ENCODE data around the gene SF1. TPM values are rescaled to one million over a fixed set of nuclear protein-coding genes. Genes with fewer than 3 reads are reported as not detected.

SF1 gene
- total RNA-seq, 1 donor: 114 TPM

DNA sequence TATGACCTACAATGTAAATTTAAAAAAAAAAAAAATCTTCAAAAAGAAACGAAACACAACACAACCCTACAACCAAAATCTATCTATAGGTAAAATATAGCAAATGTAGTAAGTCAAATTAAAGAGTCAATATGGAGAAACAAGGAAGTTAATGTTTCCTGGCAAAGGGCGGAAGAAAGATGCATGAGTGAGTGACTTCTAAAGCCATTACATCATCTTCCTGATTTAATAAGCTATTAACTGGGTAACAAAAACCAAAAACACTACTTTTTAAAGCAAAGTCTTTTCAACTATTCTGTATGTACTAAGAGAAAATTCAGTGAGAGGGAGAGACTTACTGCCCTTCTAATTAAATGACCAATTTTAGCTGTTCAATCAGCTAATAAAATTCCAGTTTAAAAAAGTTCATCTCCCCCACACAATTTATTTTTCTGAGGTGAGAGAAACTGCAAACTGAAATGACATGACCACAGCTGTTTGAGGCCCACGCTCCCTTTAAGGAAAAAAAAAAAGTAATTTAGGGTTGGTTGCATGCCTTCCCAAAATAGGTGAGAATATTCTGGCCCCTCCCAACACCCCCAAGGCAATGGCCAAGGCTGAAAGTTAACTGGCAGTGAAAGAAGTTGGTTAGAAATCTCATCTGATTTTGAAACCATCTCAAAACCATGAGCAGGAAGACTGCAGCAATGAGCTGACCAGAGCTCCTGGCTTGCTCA, 5.9 kb downstream of the SF1 start:
- Histone ChIP-seq H2AFZ (ENCODE audit: low read length) (no peak overlapping the region), H3K36me3 (ENCODE audit: insufficient read depth, low read length) (peaks cover 95% of the 10 kb centered on the region), H3K4me2 (ENCODE audit: insufficient read depth, low read length) (no peak overlapping the region), H3K9me3 (ENCODE audit: low read depth, low read length) (no peaks in the 10 kb centered on the region), H3K4me1 (ENCODE audit: insufficient read depth, low read length) (peaks cover 12% of the 10 kb centered on the region), H4K20me1 (ENCODE audit: insufficient read depth, low read length) (peaks cover 82% of the 10 kb centered on the region), H3K79me2 (ENCODE audit: insufficient read depth, low read length) (peaks cover 90% of the 10 kb centered on the region), H3K27me3 (ENCODE audit: insufficient read depth, low read length) (no peaks in the 10 kb centered on the region), H3K27ac (ENCODE audit: low read depth, low read length) (no peak overlapping the region), H3K4me3 (ENCODE audit: insufficient read depth, low read length) (no peak overlapping the region)
- peak; percentile 11 for DNase-seq (ENCODE audit: insufficient read length, low spot score, missing footprints)
- no peak for TF ChIP-seq CTCF (IDR thresholded peaks at IDR 0.05; ENCODE audit: extremely low read depth, low read depth, low read length)

GRCh38 chr11:64771861-64772260, 6.5 kb downstream of the SF1 start:
- no peak overlapping the region for H2AFZ ChIP-seq (ENCODE audit: low read length)
- peaks cover 82% of the 10 kb centered on the region for H4K20me1 ChIP-seq (ENCODE audit: insufficient read depth, low read length)
- peaks cover 100% of the 10 kb centered on the region for H3K36me3 ChIP-seq (ENCODE audit: insufficient read depth, low read length)
- no peak for TF ChIP-seq CTCF (IDR thresholded peaks at IDR 0.05; ENCODE audit: extremely low read depth, low read depth, low read length)
- no peaks in the 10 kb centered on the region for H3K27me3 ChIP-seq (ENCODE audit: insufficient read depth, low read length)
- no peak overlapping the region for H3K4me3 ChIP-seq (ENCODE audit: insufficient read depth, low read length)
- H3K4me1 ChIP-seq (ENCODE audit: insufficient read depth, low read length): peaks cover 9% of the 10 kb centered on the region
- H3K4me2 ChIP-seq (ENCODE audit: insufficient read depth, low read length): no peak overlapping the region
- H3K9me3 ChIP-seq (ENCODE audit: low read depth, low read length): no peaks in the 10 kb centered on the region
- no peak overlapping the region for H3K27ac ChIP-seq (ENCODE audit: low read depth, low read length)
- H3K79me2 ChIP-seq (ENCODE audit: insufficient read depth, low read length): peaks cover 90% of the 10 kb centered on the region
- DNase-seq (ENCODE audit: insufficient read length, low spot score, missing footprints): no peak

DNA sequence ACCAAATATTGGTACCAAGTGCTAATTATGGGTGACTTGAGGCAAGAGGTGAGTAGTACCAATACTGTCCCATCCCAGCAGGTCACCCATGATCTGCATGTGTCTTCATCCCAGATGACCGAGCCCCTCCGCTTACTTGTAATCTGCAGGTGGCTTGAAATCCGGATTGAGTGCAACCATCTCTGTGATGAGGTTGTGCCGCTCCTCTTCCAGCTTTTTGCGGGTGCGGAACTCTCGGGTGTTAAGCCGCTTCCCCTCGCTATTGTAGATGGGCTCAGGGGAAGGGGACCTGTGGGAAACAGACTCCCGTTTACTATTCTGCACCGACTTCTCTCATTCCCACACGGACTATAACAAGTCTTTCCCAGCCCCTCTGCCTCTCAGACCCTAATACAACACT, 8.2 kb downstream of the SF1 start:
- Histone ChIP-seq H2AFZ (ENCODE audit: low read length) (no peak overlapping the region), H3K4me3 (ENCODE audit: insufficient read depth, low read length) (no peak overlapping the region), H3K27ac (ENCODE audit: low read depth, low read length) (no peak overlapping the region), H3K27me3 (ENCODE audit: insufficient read depth, low read length) (no peaks in the 10 kb centered on the region), H3K4me2 (ENCODE audit: insufficient read depth, low read length) (no peak overlapping the region), H3K79me2 (ENCODE audit: insufficient read depth, low read length) (peaks cover 78% of the 10 kb centered on the region), H3K9me3 (ENCODE audit: low read depth, low read length) (no peaks in the 10 kb centered on the region), H4K20me1 (ENCODE audit: insufficient read depth, low read length) (peaks cover 72% of the 10 kb centered on the region), H3K4me1 (ENCODE audit: insufficient read depth, low read length) (peaks cover 2% of the 10 kb centered on the region), H3K36me3 (ENCODE audit: insufficient read depth, low read length) (peaks cover 92% of the 10 kb centered on the region)
- no peak for TF ChIP-seq CTCF (IDR thresholded peaks at IDR 0.05; ENCODE audit: extremely low read depth, low read depth, low read length)
- peak; percentile 13 for DNase-seq (ENCODE audit: insufficient read length, low spot score, missing footprints)

DNA sequence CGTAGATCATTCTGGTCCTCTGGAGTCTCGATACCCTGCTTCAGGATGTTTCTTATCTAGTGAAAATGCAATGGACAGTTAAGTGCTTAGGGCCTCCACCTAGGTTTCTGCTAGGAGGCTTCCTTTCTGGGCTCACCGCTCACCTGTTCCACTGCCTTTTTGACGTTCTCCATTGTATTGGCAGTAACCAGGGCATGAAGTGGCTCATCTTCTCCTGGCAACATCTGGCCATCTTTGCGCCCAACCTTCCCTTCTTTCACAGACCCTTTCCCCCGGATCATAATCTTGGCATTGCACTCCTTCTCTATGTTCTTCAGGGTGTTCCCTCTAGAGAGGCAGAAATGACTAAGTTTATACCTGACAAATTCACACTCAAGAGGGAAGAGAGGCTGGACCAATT, 9.1 kb downstream of the SF1 start:
- Histone ChIP-seq H3K27ac (ENCODE audit: low read depth, low read length) (no peak overlapping the region), H4K20me1 (ENCODE audit: insufficient read depth, low read length) (peaks cover 73% of the 10 kb centered on the region), H3K79me2 (ENCODE audit: insufficient read depth, low read length) (peaks cover 72% of the 10 kb centered on the region), H3K9me3 (ENCODE audit: low read depth, low read length) (no peaks in the 10 kb centered on the region), H3K4me2 (ENCODE audit: insufficient read depth, low read length) (no peak overlapping the region), H3K4me3 (ENCODE audit: insufficient read depth, low read length) (no peak overlapping the region), H3K36me3 (ENCODE audit: insufficient read depth, low read length) (peaks cover 92% of the 10 kb centered on the region), H3K27me3 (ENCODE audit: insufficient read depth, low read length) (no peaks in the 10 kb centered on the region), H2AFZ (ENCODE audit: low read length) (no peak overlapping the region), H3K4me1 (ENCODE audit: insufficient read depth, low read length) (peaks cover 2% of the 10 kb centered on the region)
- DNase-seq (ENCODE audit: insufficient read length, low spot score, missing footprints): peak; percentile 4
- no peak for TF ChIP-seq CTCF (IDR thresholded peaks at IDR 0.05; ENCODE audit: extremely low read depth, low read depth, low read length)

All from osteoblast (primary cell).